SKM-1 (cell line): ENCODE measurements around the gene PTPN6.
"Not testable (repeated sequence)": the region's sequence is repeated elsewhere in the genome, so short reads cannot be mapped to it uniquely, and the experiment has no call there.

Experiments
- DNase-seq: peaks from one replicate; lab custom pipeline; 2025; ENCODE audit not compliant: unreplicated experiment; lab: John Stamatoyannopoulos, UW

Gene PTPN6

GRCh38 chr12:6950811-6951540, at the start of gene PTPN6:
TSS of gene PTPN6 (plus strand) at chr12:6951356. CDS start at chr12:6951513, 157 bp downstream.
- peak; percentile 45 for DNase-seq

- no peak for DNase-seq
Measured at GRCh38 chr12:6902448-6902847, 48.7 kb upstream of the PTPN6 start.

- DNase-seq, result no peak
Measured at GRCh38 chr12:6903722-6904121, 47.4 kb upstream of the PTPN6 start.

- peak; percentile 62 for DNase-seq
Measured at GRCh38 chr12:6904280-6905276, 46.6 kb upstream of the PTPN6 start, which contains the start of gene LRRC23. TSS of gene LRRC23 (plus strand) at chr12:6904822. CDS start at chr12:6905634, 812 bp downstream.

- no peak for DNase-seq
Measured at GRCh38 chr12:6905414-6906040, 45.6 kb upstream of the PTPN6 start.

- not testable (repeated sequence) for DNase-seq
Measured at GRCh38 chr12:6908141-6908540, 43.0 kb upstream of the PTPN6 start.

GRCh38 chr12:6909421-6910145, 41.6 kb upstream of the PTPN6 start:
- DNase-seq, result no peak

GRCh38 chr12:6912164-6912935, 38.8 kb upstream of the PTPN6 start:
- no peak for DNase-seq

GRCh38 chr12:6914246-6914946, 36.8 kb upstream of the PTPN6 start, which contains the start of gene ENO2:
TSS of gene ENO2 (plus strand) at chr12:6914580. CDS start at chr12:6915833, 1,253 bp downstream.
- no peak for DNase-seq

- DNase-seq, result no peak
Measured at GRCh38 chr12:6914947-6915788, 36.0 kb upstream of the PTPN6 start.

- no peak for DNase-seq
Measured at GRCh38 chr12:6915789-6916285, 35.3 kb upstream of the PTPN6 start.

- no peak for DNase-seq
Measured at GRCh38 chr12:6916426-6917200, 34.5 kb upstream of the PTPN6 start.

- DNase-seq, result no peak
Measured at GRCh38 chr12:6917491-6918231, 33.5 kb upstream of the PTPN6 start.

- no peak for DNase-seq
Measured at GRCh38 chr12:6919588-6919987, 31.6 kb upstream of the PTPN6 start.

- DNase-seq, result no peak
Measured at GRCh38 chr12:6921539-6921938, 29.6 kb upstream of the PTPN6 start.
